Muscle layer of colon (tissue), 2 donors: ENCODE results near the gene HBM.
"Not testable (repeated sequence)": the region's sequence is repeated elsewhere in the genome, so short reads cannot be mapped to it uniquely, and the experiment has no call there.

Experiments
- H3K27ac ChIP-seq: one replicate; pipeline ENCODE4 v1.7.0; 2013; ENCODE audit warnings: low read depth, mild to moderate bottlenecking, low read length, moderate library complexity
- H3K27me3 ChIP-seq, 2 donors: one replicate each; pipeline ENCODE4 v1.7.0; 2013; ENCODE audit warnings: low read length in 2 of 2, mild to moderate bottlenecking in 2 of 2; ENCODE audit not compliant: insufficient read depth in 2 of 2, control insufficient read depth in 1 of 2
- H3K36me3 ChIP-seq: one replicate; pipeline ENCODE4 v1.7.0; 2013; ENCODE audit warnings: mild to moderate bottlenecking, low read length; ENCODE audit not compliant: insufficient read depth
- H3K4me1 ChIP-seq: one replicate; pipeline ENCODE4 v1.7.0; 2013; ENCODE audit warnings: mild to moderate bottlenecking, low read length; ENCODE audit not compliant: insufficient read depth
- H3K4me3 ChIP-seq, 2 donors: one replicate each; pipeline ENCODE4 v1.7.0; 2013; ENCODE audit warnings: low read length in 2 of 2, low read depth in 1 of 2, mild to moderate bottlenecking in 1 of 2, moderate library complexity in 1 of 2
- H3K9ac ChIP-seq: one replicate; pipeline ENCODE4 v1.7.0; 2013; ENCODE audit warnings: low read length
- H3K9me3 ChIP-seq: one replicate; pipeline ENCODE4 v1.7.0; 2013; ENCODE audit warnings: mild to moderate bottlenecking, low read length
- donor health status: abdominal sarcoma.
- donor health status: Adenocarcinoma of cecum.

Gene HBM

DNA sequence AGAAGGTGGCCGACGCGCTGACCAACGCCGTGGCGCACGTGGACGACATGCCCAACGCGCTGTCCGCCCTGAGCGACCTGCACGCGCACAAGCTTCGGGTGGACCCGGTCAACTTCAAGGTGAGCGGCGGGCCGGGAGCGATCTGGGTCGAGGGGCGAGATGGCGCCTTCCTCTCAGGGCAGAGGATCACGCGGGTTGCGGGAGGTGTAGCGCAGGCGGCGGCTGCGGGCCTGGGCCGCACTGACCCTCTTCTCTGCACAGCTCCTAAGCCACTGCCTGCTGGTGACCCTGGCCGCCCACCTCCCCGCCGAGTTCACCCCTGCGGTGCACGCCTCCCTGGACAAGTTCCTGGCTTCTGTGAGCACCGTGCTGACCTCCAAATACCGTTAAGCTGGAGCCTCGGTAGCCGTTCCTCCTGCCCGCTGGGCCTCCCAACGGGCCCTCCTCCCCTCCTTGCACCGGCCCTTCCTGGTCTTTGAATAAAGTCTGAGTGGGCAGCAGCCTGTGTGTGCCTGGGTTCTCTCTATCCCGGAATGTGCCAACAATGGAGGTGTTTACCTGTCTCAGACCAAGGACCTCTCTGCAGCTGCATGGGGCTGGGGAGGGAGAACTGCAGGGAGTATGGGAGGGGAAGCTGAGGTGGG is 7.6 kb downstream of the HBM start:
- H3K4me1 ChIP-seq, H3K27ac ChIP-seq, H3K9me3 ChIP-seq, H3K9ac ChIP-seq, H3K4me3 ChIP-seq, H3K36me3 ChIP-seq: not testable (repeated sequence)
- H3K27me3 ChIP-seq: peaks cover 32 to 58% of the 10 kb centered on the region in 2 donors

DNA sequence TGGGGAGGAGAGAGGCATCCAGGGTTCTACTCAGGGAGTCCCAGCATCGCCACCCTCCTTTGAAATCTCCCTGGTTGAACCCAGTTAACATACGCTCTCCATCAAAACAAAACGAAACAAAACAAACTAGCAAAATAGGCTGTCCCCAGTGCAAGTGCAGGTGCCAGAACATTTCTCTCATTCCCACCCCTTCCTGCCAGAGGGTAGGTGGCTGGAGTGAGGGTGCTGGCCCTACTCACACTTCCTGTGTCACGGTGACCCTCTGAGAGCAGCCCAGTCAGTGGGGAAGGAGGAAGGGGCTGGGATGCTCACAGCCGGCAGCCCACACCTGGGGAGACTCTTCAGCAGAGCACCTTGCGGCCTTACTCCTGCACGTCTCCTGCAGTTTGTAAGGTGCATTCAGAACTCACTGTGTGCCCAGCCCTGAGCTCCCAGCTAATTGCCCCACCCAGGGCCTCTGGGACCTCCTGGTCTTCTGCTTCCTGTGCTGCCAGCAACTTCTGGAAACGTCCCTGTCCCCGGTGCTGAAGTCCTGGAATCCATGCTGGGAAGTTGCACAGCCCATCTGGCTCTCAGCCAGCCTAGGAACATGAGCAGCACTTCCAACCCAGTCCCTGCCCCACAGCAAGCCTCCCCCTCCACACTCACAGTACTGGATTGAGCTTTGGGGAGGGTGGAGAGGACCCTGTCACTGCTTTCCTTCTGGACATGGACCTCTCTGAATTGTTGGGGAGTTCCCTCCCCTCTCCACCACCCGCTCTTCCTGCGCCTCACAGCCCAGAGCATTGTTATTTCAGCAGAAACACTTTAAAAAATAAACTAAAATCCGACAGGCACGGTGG is 8.4 kb downstream of the HBM start:
- not testable (repeated sequence) for H3K27ac ChIP-seq, H3K9me3 ChIP-seq
- H3K27me3 ChIP-seq: peaks cover 28 to 58% of the 10 kb centered on the region in 2 donors

DNA sequence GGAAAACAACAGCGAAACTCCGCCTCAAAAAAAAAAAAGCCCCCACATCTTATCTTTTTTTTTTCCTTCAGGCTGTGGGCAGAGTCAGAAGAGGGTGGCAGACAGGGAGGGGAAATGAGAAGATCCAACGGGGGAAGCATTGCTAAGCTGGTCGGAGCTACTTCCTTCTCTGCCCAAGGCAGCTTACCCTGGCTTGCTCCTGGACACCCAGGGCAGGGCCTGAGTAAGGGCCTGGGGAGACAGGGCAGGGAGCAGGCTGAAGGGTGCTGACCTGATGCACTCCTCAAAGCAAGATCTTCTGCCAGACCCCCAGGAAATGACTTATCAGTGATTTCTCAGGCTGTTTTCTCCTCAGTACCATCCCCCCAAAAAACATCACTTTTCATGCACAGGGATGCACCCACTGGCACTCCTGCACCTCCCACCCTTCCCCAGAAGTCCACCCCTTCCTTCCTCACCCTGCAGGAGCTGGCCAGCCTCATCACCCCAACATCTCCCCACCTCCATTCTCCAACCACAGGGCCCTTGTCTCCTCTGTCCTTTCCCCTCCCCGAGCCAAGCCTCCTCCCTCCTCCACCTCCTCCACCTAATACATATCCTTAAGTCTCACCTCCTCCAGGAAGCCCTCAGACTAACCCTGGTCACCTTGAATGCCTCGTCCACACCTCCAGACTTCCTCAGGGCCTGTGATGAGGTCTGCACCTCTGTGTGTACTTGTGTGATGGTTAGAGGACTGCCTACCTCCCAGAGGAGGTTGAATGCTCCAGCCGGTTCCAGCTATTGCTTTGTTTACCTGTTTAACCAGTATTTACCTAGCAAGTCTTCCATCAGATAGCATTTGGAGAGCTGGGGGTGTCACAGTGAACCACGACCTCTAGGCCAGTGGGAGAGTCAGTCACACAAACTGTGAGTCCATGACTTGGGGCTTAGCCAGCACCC is 9.5 kb downstream of the HBM start:
- H3K9me3 ChIP-seq: no peaks in the 10 kb centered on the region
- peaks cover 5% of the 10 kb centered on the region for H3K4me1 ChIP-seq
- no peak overlapping the region for H3K9ac ChIP-seq
- peaks cover 36 to 59% of the 10 kb centered on the region in 2 donors for H3K27me3 ChIP-seq
- no peak overlapping the region for H3K4me3 ChIP-seq
- no peak overlapping the region for H3K27ac ChIP-seq
- H3K36me3 ChIP-seq: no peaks in the 10 kb centered on the region

More for the DNA sequence above, 8.4 kb downstream of the HBM start:
- H3K9ac ChIP-seq, H3K36me3 ChIP-seq, H3K4me3 ChIP-seq, H3K4me1 ChIP-seq: not testable (repeated sequence)

DNA sequence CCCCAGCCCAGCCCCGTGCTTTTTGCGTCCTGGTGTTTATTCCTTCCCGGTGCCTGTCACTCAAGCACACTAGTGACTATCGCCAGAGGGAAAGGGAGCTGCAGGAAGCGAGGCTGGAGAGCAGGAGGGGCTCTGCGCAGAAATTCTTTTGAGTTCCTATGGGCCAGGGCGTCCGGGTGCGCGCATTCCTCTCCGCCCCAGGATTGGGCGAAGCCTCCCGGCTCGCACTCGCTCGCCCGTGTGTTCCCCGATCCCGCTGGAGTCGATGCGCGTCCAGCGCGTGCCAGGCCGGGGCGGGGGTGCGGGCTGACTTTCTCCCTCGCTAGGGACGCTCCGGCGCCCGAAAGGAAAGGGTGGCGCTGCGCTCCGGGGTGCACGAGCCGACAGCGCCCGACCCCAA is 10.2 kb downstream of the HBM start:
- H3K9ac ChIP-seq, H3K36me3 ChIP-seq, H3K4me3 ChIP-seq, H3K27ac ChIP-seq, H3K4me1 ChIP-seq, H3K9me3 ChIP-seq: not testable (repeated sequence)
- peaks cover 36 to 64% of the 10 kb centered on the region in 2 donors for H3K27me3 ChIP-seq

DNA sequence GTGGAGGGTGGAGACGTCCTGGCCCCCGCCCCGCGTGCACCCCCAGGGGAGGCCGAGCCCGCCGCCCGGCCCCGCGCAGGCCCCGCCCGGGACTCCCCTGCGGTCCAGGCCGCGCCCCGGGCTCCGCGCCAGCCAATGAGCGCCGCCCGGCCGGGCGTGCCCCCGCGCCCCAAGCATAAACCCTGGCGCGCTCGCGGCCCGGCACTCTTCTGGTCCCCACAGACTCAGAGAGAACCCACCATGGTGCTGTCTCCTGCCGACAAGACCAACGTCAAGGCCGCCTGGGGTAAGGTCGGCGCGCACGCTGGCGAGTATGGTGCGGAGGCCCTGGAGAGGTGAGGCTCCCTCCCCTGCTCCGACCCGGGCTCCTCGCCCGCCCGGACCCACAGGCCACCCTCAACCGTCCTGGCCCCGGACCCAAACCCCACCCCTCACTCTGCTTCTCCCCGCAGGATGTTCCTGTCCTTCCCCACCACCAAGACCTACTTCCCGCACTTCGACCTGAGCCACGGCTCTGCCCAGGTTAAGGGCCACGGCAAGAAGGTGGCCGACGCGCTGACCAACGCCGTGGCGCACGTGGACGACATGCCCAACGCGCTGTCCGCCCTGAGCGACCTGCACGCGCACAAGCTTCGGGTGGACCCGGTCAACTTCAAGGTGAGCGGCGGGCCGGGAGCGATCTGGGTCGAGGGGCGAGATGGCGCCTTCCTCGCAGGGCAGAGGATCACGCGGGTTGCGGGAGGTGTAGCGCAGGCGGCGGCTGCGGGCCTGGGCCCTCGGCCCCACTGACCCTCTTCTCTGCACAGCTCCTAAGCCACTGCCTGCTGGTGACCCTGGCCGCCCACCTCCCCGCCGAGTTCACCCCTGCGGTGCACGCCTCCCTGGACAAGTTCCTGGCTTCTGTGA is 11.0 kb downstream of the HBM start, which contains the start of gene HBA1:
Gene HBA1 (plus strand): TSS at position 204 of the 906 bp plus-strand sequence. CDS start 37 bp downstream, at position 241.
- not testable (repeated sequence) for H3K9me3 ChIP-seq, H3K36me3 ChIP-seq, H3K27ac ChIP-seq, H3K4me3 ChIP-seq, H3K9ac ChIP-seq
- H3K27me3 ChIP-seq: peaks cover 36 to 65% of the 10 kb centered on the region in 2 donors
- H3K4me1 ChIP-seq: peaks cover 13% of the 10 kb centered on the region

DNA sequence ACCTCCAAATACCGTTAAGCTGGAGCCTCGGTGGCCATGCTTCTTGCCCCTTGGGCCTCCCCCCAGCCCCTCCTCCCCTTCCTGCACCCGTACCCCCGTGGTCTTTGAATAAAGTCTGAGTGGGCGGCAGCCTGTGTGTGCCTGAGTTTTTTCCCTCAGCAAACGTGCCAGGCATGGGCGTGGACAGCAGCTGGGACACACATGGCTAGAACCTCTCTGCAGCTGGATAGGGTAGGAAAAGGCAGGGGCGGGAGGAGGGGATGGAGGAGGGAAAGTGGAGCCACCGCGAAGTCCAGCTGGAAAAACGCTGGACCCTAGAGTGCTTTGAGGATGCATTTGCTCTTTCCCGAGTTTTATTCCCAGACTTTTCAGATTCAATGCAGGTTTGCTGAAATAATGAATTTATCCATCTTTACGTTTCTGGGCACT is 11.6 kb downstream of the HBM start:
- Histone ChIP-seq H3K36me3 (no peaks in the 10 kb centered on the region), H3K27ac (no peak overlapping the region), H3K9me3 (no peaks in the 10 kb centered on the region), H3K9ac (no peak overlapping the region), H3K4me1 (peaks cover 13% of the 10 kb centered on the region), H3K27me3 (peaks cover 36 to 63% of the 10 kb centered on the region in 2 donors), H3K4me3 (no peak overlapping the region)

DNA sequence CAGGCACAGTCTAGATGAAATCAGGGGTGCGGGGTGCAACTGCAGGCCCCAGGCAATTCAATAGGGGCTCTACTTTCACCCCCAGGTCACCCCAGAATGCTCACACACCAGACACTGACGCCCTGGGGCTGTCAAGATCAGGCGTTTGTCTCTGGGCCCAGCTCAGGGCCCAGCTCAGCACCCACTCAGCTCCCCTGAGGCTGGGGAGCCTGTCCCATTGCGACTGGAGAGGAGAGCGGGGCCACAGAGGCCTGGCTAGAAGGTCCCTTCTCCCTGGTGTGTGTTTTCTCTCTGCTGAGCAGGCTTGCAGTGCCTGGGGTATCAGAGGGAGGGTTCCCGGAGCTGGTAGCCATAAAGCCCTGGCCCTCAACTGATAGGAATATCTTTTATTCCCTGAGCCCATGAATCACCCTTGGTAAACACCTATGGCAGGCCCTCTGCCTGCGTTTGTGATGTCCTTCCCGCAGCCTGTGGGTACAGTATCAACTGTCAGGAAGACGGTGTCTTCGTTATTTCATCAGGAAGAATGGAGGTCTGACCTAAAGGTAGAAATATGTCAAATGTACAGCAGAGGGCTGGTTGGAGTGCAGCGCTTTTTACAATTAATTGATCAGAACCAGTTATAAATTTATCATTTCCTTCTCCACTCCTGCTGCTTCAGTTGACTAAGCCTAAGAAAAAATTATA is 12.3 kb downstream of the HBM start:
- Histone ChIP-seq H3K4me3 (no peak overlapping the region), H3K36me3 (no peaks in the 10 kb centered on the region), H3K9ac (no peak overlapping the region), H3K9me3 (no peaks in the 10 kb centered on the region), H3K4me1 (peaks cover 13% of the 10 kb centered on the region), H3K27me3 (peaks cover 36 to 63% of the 10 kb centered on the region in 2 donors), H3K27ac (no peak overlapping the region)

DNA sequence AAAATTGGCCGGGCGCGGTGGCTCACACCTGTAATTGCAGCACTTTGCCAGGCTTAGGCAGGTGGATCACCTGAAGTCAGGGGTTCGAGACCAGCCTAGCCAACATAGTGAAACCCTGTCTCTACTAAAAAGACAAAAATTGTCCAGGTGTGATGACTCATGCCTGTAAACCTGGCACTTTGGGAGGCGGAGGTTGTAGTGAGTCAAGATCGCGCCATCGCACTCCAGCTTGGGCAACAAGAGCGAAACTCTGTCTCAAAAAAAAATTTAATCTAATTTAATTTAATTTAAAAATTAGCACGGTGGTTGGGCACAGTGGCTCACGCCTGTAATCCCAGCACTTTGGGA is 12.9 kb downstream of the HBM start:
- Histone ChIP-seq H3K4me3 (no peak overlapping the region), H3K9ac (no peak overlapping the region), H3K27ac (no peak overlapping the region), H3K27me3 (peaks cover 36 to 63% of the 10 kb centered on the region in 2 donors), H3K4me1 (peaks cover 13% of the 10 kb centered on the region), H3K36me3 (no peaks in the 10 kb centered on the region), H3K9me3 (no peaks in the 10 kb centered on the region)

DNA sequence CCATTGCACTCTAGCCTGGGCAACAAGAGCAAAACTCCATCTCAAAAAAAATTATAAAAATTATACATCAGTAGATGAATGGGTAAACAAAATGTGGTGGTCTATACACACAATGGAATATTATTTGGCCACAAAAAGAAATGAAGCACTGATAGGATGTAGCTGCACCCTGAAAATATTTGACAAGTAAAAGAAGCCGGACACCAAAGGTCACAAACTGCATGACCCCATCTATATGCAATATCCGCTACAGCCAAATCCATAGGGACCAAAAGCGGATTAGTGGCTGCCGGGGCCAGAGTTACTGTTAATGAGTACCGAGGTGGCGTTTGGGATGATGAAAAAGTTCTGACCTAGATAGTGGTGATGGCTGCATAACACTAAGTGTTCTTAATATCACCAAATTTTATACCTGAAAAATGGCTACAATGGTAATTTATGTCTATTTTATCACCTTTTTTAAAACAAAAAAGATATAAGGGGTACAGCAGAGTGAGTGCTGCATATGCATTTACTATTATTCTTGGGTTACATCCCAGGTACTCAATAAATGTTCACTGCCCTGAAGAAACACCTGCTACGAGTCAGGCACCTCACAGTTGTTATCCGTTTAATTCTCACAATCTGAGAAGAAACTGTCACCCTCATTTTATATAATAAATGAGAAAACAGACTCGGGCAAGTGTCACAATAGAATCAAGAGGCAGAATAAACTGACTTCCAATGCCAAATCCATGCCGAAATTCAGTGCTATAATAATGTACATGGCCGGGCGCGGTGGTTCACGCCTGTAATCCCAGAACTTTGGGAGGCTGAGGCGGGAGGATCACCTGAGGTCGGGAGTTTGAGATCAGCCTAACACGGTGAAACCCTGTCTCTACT is 13.7 kb downstream of the HBM start:
- H3K9ac ChIP-seq: no peak overlapping the region
- H3K4me3 ChIP-seq: no peak overlapping the region
- H3K9me3 ChIP-seq: no peaks in the 10 kb centered on the region
- H3K27me3 ChIP-seq: peaks cover 36 to 61% of the 10 kb centered on the region in 2 donors
- no peaks in the 10 kb centered on the region for H3K36me3 ChIP-seq
- peaks cover 13% of the 10 kb centered on the region for H3K4me1 ChIP-seq
- H3K27ac ChIP-seq: no peak overlapping the region
